HepG2 (cell line): ENCODE data around the gene TM2D1. TPM values are rescaled to one million over a fixed set of nuclear protein-coding genes. Genes with fewer than 3 reads are reported as not detected.
A peak's percentile ranks its signal among the peaks of the same experiment; 100 is the strongest.
"Not testable (repeated sequence)": the region's sequence is repeated elsewhere in the genome, so short reads cannot be mapped to it uniquely, and the experiment has no call there.

ENCODE experiments used
- ATAC-seq: fragments of 200-7000 bp; cut with Tn5 transposase; 3 replicates; pipeline ENCODE4 v1.9.1; 2020; ENCODE audit warnings: mild to moderate bottlenecking, moderate library complexity
- BruUV-seq: library from RNA; stranded (reverse); fragments of 400-500 nt; replicated peaks from 2 replicates; lab custom pipeline; 2021; lab: Mats Ljungman, UMichigan
- CTCF ChIA-PET: fragments of 300-600 bp; formaldehyde crosslinking; extraction: SDS; loops from one replicate; lab custom pipeline; 2021; ENCODE audit warnings: low total read pairs, inconsistent platforms, low intra/inter-chr PET ratio; lab: Yijun Ruan, JAX
- POLR2A ChIA-PET: fragments of 350-600 bp; sonication (Branson Sonifier 250); formaldehyde crosslinking; loops from one replicate; lab custom pipeline; 2020; ENCODE audit warnings: antibody characterized with exemption, inconsistent platforms; lab: Yijun Ruan, JAX
- DNase-seq: peaks from one replicate; pipeline ENCODE4 v3.0.0-alpha.2; 2015; ENCODE audit warnings: low spot score
- FAIRE-seq: peaks from 3 replicates; lab custom pipeline; 2011; peaks lifted over from hg19 to GRCh38; lab: Jason Lieb, UNC
- H2AFZ ChIP-seq: one replicate; pipeline ENCODE4 v1.6.1; 2011; ENCODE audit warnings: low read length, inconsistent platforms
- H3K27ac ChIP-seq: fragments of 300-600 bp; 3 replicates; pipeline ENCODE4 v1.8.0; 2011; ENCODE audit warnings: mixed run types, mild to moderate bottlenecking, mixed read lengths, low read length, inconsistent platforms; ENCODE audit not compliant: insufficient read depth; ENCODE audit errors: extremely low read length
- H3K27me3 ChIP-seq, 2 experiments: fragments of 200-600 bp in 1 of 2; 2 replicates in 1 of 2; 3 replicates in 1 of 2; pipeline versions ENCODE4 v1.6.0 to v1.8.0; 2011; ENCODE audit warnings: low read length in 2 of 2, mild to moderate bottlenecking in 2 of 2, moderate library complexity in 2 of 2, inconsistent platforms in 1 of 2; ENCODE audit not compliant: insufficient read depth in 2 of 2, control insufficient read depth in 1 of 2
- H3K36me3 ChIP-seq, 2 experiments: fragments of 200-600 bp in 1 of 2; replicated peaks in 1 of 2; 2 replicates in 1 of 2; 3 replicates in 1 of 2; pipeline versions ENCODE4 v1.5.1 to v1.8.0; 2011; ENCODE audit warnings: low read length in 2 of 2, inconsistent platforms in 1 of 2; ENCODE audit not compliant: insufficient read depth in 2 of 2, control insufficient read depth in 1 of 2
- H3K4me1 ChIP-seq: 2 replicates; pipeline ENCODE4 v1.5.1; 2012; ENCODE audit warnings: low read length, inconsistent platforms; ENCODE audit not compliant: insufficient read depth
- H3K4me2 ChIP-seq: 2 replicates; pipeline ENCODE4 v1.6.0; 2011; ENCODE audit warnings: low read depth, low read length, inconsistent platforms
- H3K4me3 ChIP-seq, 3 experiments: fragments of 200-600 bp in 1 of 3; sonication (generic), shearing (Covaris generic) in 1 of 3; replicated peaks in 1 of 3; 2 replicates each; pipeline ENCODE4 v1.5.1; 2011 to 2016; ENCODE audit warnings: low read length in 3 of 3, inconsistent platforms in 2 of 3, low read depth in 2 of 3, mild to moderate bottlenecking in 2 of 3, control low read depth in 1 of 3, mixed read lengths in 1 of 3; ENCODE audit not compliant: insufficient read depth in 1 of 3
- H3K79me2 ChIP-seq: one replicate; pipeline ENCODE4 v1.6.1; 2011; ENCODE audit warnings: low read length, inconsistent platforms; ENCODE audit not compliant: insufficient read depth
- H3K9ac ChIP-seq: 2 replicates; pipeline ENCODE4 v1.6.0; 2011; ENCODE audit warnings: mild to moderate bottlenecking, low read depth, low read length, inconsistent platforms; ENCODE audit not compliant: insufficient read depth
- H3K9me3 ChIP-seq: 2 replicates; pipeline ENCODE4 v1.5.1; 2012; ENCODE audit warnings: mild to moderate bottlenecking, low read length
- H4K20me1 ChIP-seq: 2 replicates; pipeline ENCODE4 v1.6.0; 2011; ENCODE audit warnings: inconsistent platforms, mild to moderate bottlenecking, low read length, moderate library complexity; ENCODE audit not compliant: insufficient read depth
- FOSL2 ChIP-seq: sonication (generic); formaldehyde crosslinking; IDR thresholded peaks from 2 replicates; pipeline ENCODE4 v1.4.0; 2020; ENCODE audit warnings: missing genetic modification reagents
- HNF4A ChIP-seq: sonication (generic); formaldehyde crosslinking; IDR thresholded peaks from 2 replicates; pipeline ENCODE4 v1.4.0; 2020; ENCODE audit warnings: missing genetic modification reagents
- RFX5 ChIP-seq: IDR thresholded peaks from 2 replicates; pipeline ENCODE4 v1.6.1; 2011; ENCODE audit warnings: low read depth, low read length, improper control_type of control experiment
- RFXANK ChIP-seq: IDR thresholded peaks from 2 replicates; pipeline ENCODE4 v1.6.1; 2016
- WGBS: methylation state at CpG from one replicate; pipeline ENCODE4 v1.1.6; 2017; ENCODE audit warnings: low lambda C conversion rate; 5-methylcytosine and 5-hydroxymethylcytosine counted together
- in situ Hi-C: cut with HindIII; loops from 2 replicates; pipeline ENCODE4 v1.10.0; 2017; ENCODE audit warnings: low pct_unique_long_range_greater_than_20kb; ENCODE audit not compliant: extremely low pct_ligation_motif_present
- intact Hi-C: fragments of 100-400 bp; cut with micrococcal nuclease; formaldehyde crosslinking; loops from one replicate; pipeline ENCODE4 v1.10.0; 2022; ENCODE audit not compliant: unreplicated experiment
- polyA plus RNA-seq, 8 experiments: library from polyadenylated mRNA; depleted of rRNA in 3 of 8; stranded (reverse) in 7 of 8; unstranded in 1 of 8; fragments of >200 nt; fragmentation: Illumina TruSeq in 4 of 8; extraction: Trizol in 4 of 8; gene quantifications; 2 replicates each; pipeline versions ENCODE4 v1.2.1 to v1.2.3, GENCODE V29; 2011 to 2016; ENCODE audit warnings: low read depth in 4 of 8, missing spikeins in 1 of 8, mixed read lengths in 1 of 8; ENCODE audit not compliant: insufficient read depth in 1 of 8
- total RNA-seq, 5 experiments: library from RNA; depleted of rRNA; stranded (reverse); fragments of >200 nt; fragmentation: Illumina TruSeq; extraction: Trizol; gene quantifications; 2 replicates each; pipeline ENCODE4 v1.2.3, GENCODE V29; 2016; ENCODE audit warnings: low read depth in 1 of 5
- TF ChIP-seq, protein P1 (sequence below): sonication (generic); formaldehyde crosslinking; IDR thresholded peaks from 2 replicates; pipeline ENCODE4 v1.5.1; 2020; ENCODE audit warnings: missing genetic modification reagents, mild to moderate bottlenecking, borderline replicate concordance

Gene TM2D1
- total and polyA plus RNA-seq, 2 of the 13 experiments (the other 11 are each of a cell fraction or from before 2014, with no cell fraction given): 26.6 to 49.0 TPM

DNA sequence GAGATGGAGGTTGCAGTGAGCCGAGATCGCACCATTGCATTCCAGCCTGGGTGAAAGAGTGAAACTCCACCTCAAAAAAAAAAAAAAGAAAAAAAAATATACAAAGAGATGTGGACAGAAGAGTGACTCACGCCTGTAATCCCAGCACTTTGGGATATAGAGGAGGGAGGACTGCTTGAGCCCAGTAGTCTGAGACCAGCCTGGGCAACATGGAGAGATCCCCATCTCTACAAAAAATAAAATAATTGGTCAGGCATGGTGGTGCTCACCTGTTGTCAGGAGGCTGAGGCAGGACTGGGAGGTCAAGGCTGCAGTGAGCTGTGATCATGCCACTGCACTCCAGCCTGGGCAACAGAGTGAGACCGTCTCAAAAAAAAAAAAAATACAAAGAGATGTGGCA, 13.7 kb downstream of the TM2D1 start:
- peak; percentile 56; the same call in 2 of the 3 replicates for ATAC-seq
- CTCF ChIA-PET, H3K27me3 ChIP-seq, H3K27ac ChIP-seq, H3K9ac ChIP-seq, H3K4me3 ChIP-seq, H3K4me1 ChIP-seq, DNase-seq, FAIRE-seq, intact Hi-C loops, H3K4me2 ChIP-seq, H3K79me2 ChIP-seq, in situ Hi-C loops, H4K20me1 ChIP-seq, BruUV-seq, POLR2A ChIA-PET, H2AFZ ChIP-seq, H3K9me3 ChIP-seq: not testable (repeated sequence)
- peaks cover 3 to 30% of the 10 kb centered on the region in 2 experiments; a peak in 4 of 5 replicates for H3K36me3 ChIP-seq
- TF ChIP-seq FOSL2: peak; percentile 55
- TF ChIP-seq RFXANK (CRISPR knock-in tag): 0 out of 2 replicates have a peak, but pooled peaks have one; percentile 61
- peak; percentile 94 for TF ChIP-seq RFX5
- WGBS: 92% methylated on average over 4 of the region's 4 CpGs

DNA sequence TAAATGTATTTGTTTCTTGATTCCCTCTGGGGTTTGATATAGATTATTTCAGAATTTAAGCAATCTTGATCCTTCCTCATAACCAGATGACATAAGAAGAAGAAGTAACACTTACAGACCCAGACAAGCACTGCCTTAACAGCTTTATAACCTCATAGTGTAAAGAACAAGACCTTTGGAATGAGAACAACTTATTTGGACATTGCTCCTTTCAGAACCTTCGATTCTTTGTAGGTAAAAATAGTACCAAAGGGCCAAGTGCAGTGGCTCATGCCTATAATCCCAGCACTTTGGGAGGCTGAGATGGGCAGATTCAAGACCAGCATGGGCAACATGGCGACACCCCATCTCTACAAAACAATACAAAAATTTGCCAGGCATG, 15.0 kb downstream of the TM2D1 start:
- FAIRE-seq (no peak), DNase-seq (no peak), ATAC-seq (no peak)
- 89% methylated on average over 2 of the region's 2 CpGs for WGBS
- no peaks in the 10 kb centered on the region for H3K79me2 ChIP-seq
- H3K27ac ChIP-seq: no peak overlapping the region
- H3K4me2 ChIP-seq: no peak overlapping the region
- no peaks in the 10 kb centered on the region for H4K20me1 ChIP-seq
- peaks cover 5% of the 10 kb centered on the region for H3K4me1 ChIP-seq
- POLR2A ChIA-PET: no interaction called here
- BruUV-seq: no TSS peak
- H2AFZ ChIP-seq: no peak overlapping the region
- no peak overlapping the region for H3K9ac ChIP-seq
- in situ Hi-C loops (no loop called here), intact Hi-C loops (no loop called here)
- peaks cover 6 to 39% of the 10 kb centered on the region in 2 experiments; a peak in 4 of 5 replicates for H3K36me3 ChIP-seq
- H3K9me3 ChIP-seq: no peaks in the 10 kb centered on the region
- TF ChIP-seq, protein P1, sequence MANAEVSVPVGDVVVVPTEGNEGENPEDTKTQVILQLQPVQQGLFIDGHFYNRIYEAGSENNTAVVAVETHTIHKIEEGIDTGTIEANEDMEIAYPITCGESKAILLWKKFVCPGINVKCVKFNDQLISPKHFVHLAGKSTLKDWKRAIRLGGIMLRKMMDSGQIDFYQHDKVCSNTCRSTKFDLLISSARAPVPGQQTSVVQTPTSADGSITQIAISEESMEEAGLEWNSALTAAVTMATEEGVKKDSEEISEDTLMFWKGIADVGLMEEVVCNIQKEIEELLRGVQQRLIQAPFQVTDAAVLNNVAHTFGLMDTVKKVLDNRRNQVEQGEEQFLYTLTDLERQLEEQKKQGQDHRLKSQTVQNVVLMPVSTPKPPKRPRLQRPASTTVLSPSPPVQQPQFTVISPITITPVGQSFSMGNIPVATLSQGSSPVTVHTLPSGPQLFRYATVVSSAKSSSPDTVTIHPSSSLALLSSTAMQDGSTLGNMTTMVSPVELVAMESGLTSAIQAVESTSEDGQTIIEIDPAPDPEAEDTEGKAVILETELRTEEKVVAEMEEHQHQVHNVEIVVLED (CRISPR knock-in tag): no peak
- TF ChIP-seq HNF4A (CRISPR knock-in tag): 0 out of 2 replicates have a peak, but pooled peaks have one; percentile 11
- H3K4me3 ChIP-seq: no peak overlapping the region
- H3K27me3 ChIP-seq: no peaks in the 10 kb centered on the region
- CTCF ChIA-PET: no interaction called here
